OCI-LY3 (cell line): ENCODE measurements around the gene ARHGEF10L.

ENCODE experiments used
- H2AFZ ChIP-seq: fragments of 200-600, 300-600 bp; shearing (Covaris generic); 2 replicates; pipeline ENCODE4 v1.6.0; 2014; ENCODE audit warnings: antibody characterized with exemption, low read depth, low read length
- H3K27ac ChIP-seq: fragments of 200-600, 300-600 bp; sonication (generic); 2 replicates; pipeline ENCODE4 v1.5.1; 2014; ENCODE audit warnings: mild to moderate bottlenecking, low read length, moderate library complexity, mixed read lengths
- H3K27me3 ChIP-seq: fragments of 200-600, 300-600 bp; sonication (generic); 2 replicates; pipeline ENCODE4 v1.6.1; 2014; ENCODE audit warnings: low read depth, low read length, mixed read lengths
- H3K36me3 ChIP-seq: fragments of 200-600, 300-600 bp; sonication (generic); replicated peaks from 2 replicates; pipeline ENCODE3; 2014; ENCODE audit warnings: low read depth, low read length, mixed read lengths
- H3K4me1 ChIP-seq: fragments of 300-600, 200-600 bp; sonication (generic); 2 replicates; pipeline ENCODE4 v1.6.1; 2014; ENCODE audit warnings: low read length, mixed read lengths
- H3K4me2 ChIP-seq: fragments of 200-600, 300-600 bp; sonication (generic); 2 replicates; pipeline ENCODE4 v1.6.1; 2014; ENCODE audit warnings: low read length, mixed read lengths
- H3K4me3 ChIP-seq: fragments of 300-600, 200-600 bp; sonication (generic); 2 replicates; pipeline ENCODE4 v1.5.1; 2014; ENCODE audit warnings: antibody characterized with exemption, mild to moderate bottlenecking, low read length, moderate library complexity
- H3K79me2 ChIP-seq: fragments of 300-600, 200-600 bp; shearing (Covaris generic); 2 replicates; pipeline ENCODE4 v1.6.1; 2014; ENCODE audit warnings: mild to moderate bottlenecking, low read length, mixed read lengths
- H3K9ac ChIP-seq: fragments of 300-600, 200-600 bp; shearing (Covaris generic); 2 replicates; pipeline ENCODE4 v1.6.0; 2014; ENCODE audit warnings: mild to moderate bottlenecking, low read length, moderate library complexity
- H3K9me3 ChIP-seq: fragments of 200-600, 300-600 bp; shearing (Covaris generic); 2 replicates; pipeline ENCODE4 v1.6.1; 2014; ENCODE audit warnings: low read length, mixed read lengths; ENCODE audit not compliant: insufficient read depth
- H4K20me1 ChIP-seq: fragments of 200-600, 300-600 bp; sonication (generic); 2 replicates; pipeline ENCODE4 v1.6.1; 2016; ENCODE audit warnings: low read length, mixed read lengths; ENCODE audit not compliant: insufficient read depth
- CTCF ChIP-seq: fragments of 200-600, 300-600 bp; sonication (generic); IDR thresholded peaks from 2 replicates; pipeline ENCODE4 v1.5.1; 2014; ENCODE audit warnings: antibody characterized with exemption, low read length, low read depth
- EZH2phosphoT487 ChIP-seq: fragments of 200-600 bp; shearing (Covaris generic); IDR thresholded peaks from 2 replicates; pipeline ENCODE4 v1.6.1; 2018; ENCODE audit warnings: antibody characterized with exemption, mixed run types, low read depth

The ARHGEF10L gene

GRCh38 chr1:17719874-17720273 is 180.4 kb downstream of the ARHGEF10L start:
- TF ChIP-seq CTCF (no peak), EZH2phosphoT487 (no peak)
- no peak overlapping the region for H3K9ac ChIP-seq
- no peak overlapping the region for H3K27ac ChIP-seq
- no peaks in the 10 kb centered on the region for H3K4me1 ChIP-seq
- no peaks in the 10 kb centered on the region for H3K79me2 ChIP-seq
- no peak overlapping the region for H2AFZ ChIP-seq
- H4K20me1 ChIP-seq, result no peaks in the 10 kb centered on the region
- no peak overlapping the region for H3K4me3 ChIP-seq
- H3K9me3 ChIP-seq, result no peaks in the 10 kb centered on the region
- H3K4me2 ChIP-seq, result no peak overlapping the region
- H3K36me3 ChIP-seq, result no peaks in the 10 kb centered on the region
- H3K27me3 ChIP-seq, result no peaks in the 10 kb centered on the region

GRCh38 chr1:17721444-17721843 is 181.9 kb downstream of the ARHGEF10L start:
- Histone ChIP-seq H2AFZ (no peak overlapping the region), H3K4me2 (no peak overlapping the region), H3K36me3 (no peaks in the 10 kb centered on the region), H3K4me3 (no peak overlapping the region), H4K20me1 (no peaks in the 10 kb centered on the region), H3K27me3 (no peaks in the 10 kb centered on the region), H3K27ac (no peak overlapping the region), H3K9me3 (no peaks in the 10 kb centered on the region), H3K4me1 (no peaks in the 10 kb centered on the region), H3K79me2 (no peaks in the 10 kb centered on the region), H3K9ac (no peak overlapping the region)
- no peak for TF ChIP-seq EZH2phosphoT487
- no peak for TF ChIP-seq CTCF

GRCh38 chr1:17723684-17724083 is 184.2 kb downstream of the ARHGEF10L start:
- H3K9ac ChIP-seq, result no peak overlapping the region
- H3K9me3 ChIP-seq, result no peaks in the 10 kb centered on the region
- no peak overlapping the region for H2AFZ ChIP-seq
- H3K4me2 ChIP-seq, result no peak overlapping the region
- TF ChIP-seq CTCF (no peak), EZH2phosphoT487 (no peak)
- no peaks in the 10 kb centered on the region for H3K79me2 ChIP-seq
- H3K36me3 ChIP-seq, result no peaks in the 10 kb centered on the region
- H3K27me3 ChIP-seq, result no peaks in the 10 kb centered on the region
- H3K4me3 ChIP-seq, result no peak overlapping the region
- no peaks in the 10 kb centered on the region for H4K20me1 ChIP-seq
- H3K4me1 ChIP-seq, result no peaks in the 10 kb centered on the region
- H3K27ac ChIP-seq, result no peak overlapping the region

GRCh38 chr1:17724150-17724549 is 184.7 kb downstream of the ARHGEF10L start:
- H3K79me2 ChIP-seq, result no peaks in the 10 kb centered on the region
- no peak overlapping the region for H3K4me2 ChIP-seq

More at GRCh38 chr1:17724150-17724549, 184.7 kb downstream of the ARHGEF10L start:
- Histone ChIP-seq H3K4me1 (no peaks in the 10 kb centered on the region), H3K36me3 (no peaks in the 10 kb centered on the region), H2AFZ (no peak overlapping the region), H3K9ac (no peak overlapping the region), H3K27me3 (no peaks in the 10 kb centered on the region), H3K27ac (no peak overlapping the region), H4K20me1 (no peaks in the 10 kb centered on the region), H3K4me3 (no peak overlapping the region), H3K9me3 (no peaks in the 10 kb centered on the region)
- no peak for TF ChIP-seq CTCF
- TF ChIP-seq EZH2phosphoT487, result no peak
